SU-DHL-6 (cell line): ENCODE data around the gene MTMR2.

Experiments
- H2AFZ ChIP-seq: fragments of 200-600 bp; sonication (generic); 2 replicates; pipeline ENCODE4 v1.6.1; 2014; ENCODE audit warnings: low read depth, mild to moderate bottlenecking, moderate library complexity, mixed read lengths, antibody characterized with exemption, low read length; ENCODE audit not compliant: severe bottlenecking
- H3F3A ChIP-seq: fragments of 200-600 bp; shearing (Covaris generic); 2 replicates; pipeline ENCODE4 v1.6.0; 2016; ENCODE audit warnings: antibody characterized with exemption, mild to moderate bottlenecking; ENCODE audit not compliant: insufficient read depth
- H3K27ac ChIP-seq: fragments of 200-600 bp; sonication (generic); 2 replicates; pipeline ENCODE4 v1.5.1; 2016; ENCODE audit warnings: low read depth, mild to moderate bottlenecking, low read length, moderate library complexity, mixed read lengths
- H3K27me3 ChIP-seq: fragments of 200-600 bp; sonication (generic), shearing (Covaris generic); 2 replicates; pipeline ENCODE4 v1.6.0; 2014; ENCODE audit warnings: mild to moderate bottlenecking, low read length
- H3K36me3 ChIP-seq: fragments of 200-600 bp; sonication (generic); 2 replicates; pipeline ENCODE4 v1.6.1; 2014; ENCODE audit warnings: mild to moderate bottlenecking, low read length, mixed read lengths
- H3K4me2 ChIP-seq: fragments of 300-600, 200-600 bp; shearing (Covaris generic), sonication (generic); 2 replicates; pipeline ENCODE4 v1.6.0; 2014; ENCODE audit warnings: low read length, low read depth, mild to moderate bottlenecking; ENCODE audit not compliant: poor library complexity, severe bottlenecking
- H3K4me3 ChIP-seq: fragments of 200-600 bp; sonication (generic); 2 replicates; pipeline ENCODE4 v1.5.1; 2014; ENCODE audit warnings: antibody characterized with exemption, low read length, mild to moderate bottlenecking, mixed read lengths; ENCODE audit not compliant: insufficient read depth, poor library complexity, severe bottlenecking
- H3K79me2 ChIP-seq: fragments of 200-600 bp; sonication (generic); 2 replicates; pipeline ENCODE4 v1.6.1; 2014; ENCODE audit warnings: mild to moderate bottlenecking, low read length, moderate library complexity; ENCODE audit not compliant: insufficient read depth
- H3K9ac ChIP-seq: fragments of 200-600 bp; sonication (generic); 2 replicates; pipeline ENCODE4 v1.7.0; 2014; ENCODE audit warnings: mild to moderate bottlenecking, low read length
- H3K9me2 ChIP-seq: fragments of 200-600 bp; sonication (generic); replicated peaks from 2 replicates; pipeline ENCODE4 v1.6.1; 2014; ENCODE audit warnings: low read length; ENCODE audit not compliant: insufficient read depth
- H3K9me3 ChIP-seq: fragments of 200-600 bp; sonication (generic); 2 replicates; pipeline ENCODE4 v1.6.1; 2014; ENCODE audit warnings: low read length, mixed read lengths; ENCODE audit not compliant: insufficient read depth
- H4K20me1 ChIP-seq: fragments of 200-600 bp; sonication (generic); 2 replicates; pipeline ENCODE4 v1.6.1; 2014; ENCODE audit warnings: low read depth, mild to moderate bottlenecking, antibody characterized with exemption, low read length, moderate library complexity, mixed read lengths
- CTCF ChIP-seq: fragments of 200-600 bp; sonication (generic); IDR thresholded peaks from one replicate; pipeline ENCODE4 v1.5.1; 2017; ENCODE audit warnings: antibody characterized with exemption, mild to moderate bottlenecking, low read length, moderate library complexity; ENCODE audit not compliant: insufficient read depth, poor library complexity, severe bottlenecking
- EZH2phosphoT487 ChIP-seq: fragments of 200-600 bp; sonication (generic), shearing (Covaris generic); conservative IDR thresholded peaks from 2 replicates; pipeline ENCODE4 v1.6.1; 2018; ENCODE audit warnings: mild to moderate bottlenecking, antibody characterized with exemption, low read length, moderate library complexity, mixed read lengths

The MTMR2 gene

GRCh38 chr11:95919514-95919913 is 4.4 kb downstream of the MTMR2 start:
- Histone ChIP-seq H3K9ac (no peak overlapping the region), H3K9me3 (no peaks in the 10 kb centered on the region), H3K27me3 (no peaks in the 10 kb centered on the region), H4K20me1 (no peaks in the 10 kb centered on the region), H3K4me2 (no peak overlapping the region), H3K79me2 (peaks cover 75% of the 10 kb centered on the region), H3K4me3 (no peak overlapping the region), H3K36me3 (no peaks in the 10 kb centered on the region), H3K9me2 (no peaks in the 10 kb centered on the region), H2AFZ (no peak overlapping the region), H3F3A (peaks cover 25% of the 10 kb centered on the region), H3K27ac (no peak overlapping the region)
- TF ChIP-seq CTCF (no peak), EZH2phosphoT487 (no peak)

GRCh38 chr11:95918720-95919119 is 5.2 kb downstream of the MTMR2 start:
- Histone ChIP-seq H2AFZ (no peak overlapping the region), H3K9me2 (no peaks in the 10 kb centered on the region), H3F3A (peaks cover 25% of the 10 kb centered on the region), H3K36me3 (no peaks in the 10 kb centered on the region), H3K4me2 (no peak overlapping the region), H3K27ac (no peak overlapping the region), H3K79me2 (peaks cover 69% of the 10 kb centered on the region), H3K27me3 (no peaks in the 10 kb centered on the region), H4K20me1 (no peaks in the 10 kb centered on the region), H3K9ac (no peak overlapping the region), H3K9me3 (no peaks in the 10 kb centered on the region), H3K4me3 (no peak overlapping the region)
- no peak for TF ChIP-seq EZH2phosphoT487
- no peak for TF ChIP-seq CTCF

GRCh38 chr11:95918056-95918455 is 5.9 kb downstream of the MTMR2 start:
- no peaks in the 10 kb centered on the region for H4K20me1 ChIP-seq
- no peak overlapping the region for H3K4me3 ChIP-seq
- H3K27ac ChIP-seq, result no peak overlapping the region
- H3F3A ChIP-seq, result peaks cover 19% of the 10 kb centered on the region
- H2AFZ ChIP-seq, result no peak overlapping the region
- no peaks in the 10 kb centered on the region for H3K9me3 ChIP-seq
- no peaks in the 10 kb centered on the region for H3K9me2 ChIP-seq
- H3K27me3 ChIP-seq, result no peaks in the 10 kb centered on the region
- no peak overlapping the region for H3K4me2 ChIP-seq
- no peak overlapping the region for H3K9ac ChIP-seq
- H3K79me2 ChIP-seq, result peaks cover 62% of the 10 kb centered on the region
- TF ChIP-seq EZH2phosphoT487 (no peak), CTCF (no peak)
- H3K36me3 ChIP-seq, result no peaks in the 10 kb centered on the region
